Panc1 (cell line): ENCODE data around the gene PRSS16. TPM values are rescaled to one million over a fixed set of nuclear protein-coding genes. Genes with fewer than 3 reads are reported as not detected.
A peak's percentile ranks its signal among the peaks of the same experiment; 100 is the strongest.

Experiments
- ATAC-seq: fragments of 200-7000 bp; cut with Tn5 transposase; 2 replicates; pipeline ENCODE4 v1.9.1; 2020; ENCODE audit warnings: mild to moderate bottlenecking, moderate library complexity
- BruUV-seq: library from RNA; stranded (reverse); fragments of 400-500 nt; replicated peaks from 2 replicates; lab custom pipeline; 2021; lab: Mats Ljungman, UMichigan
- CTCF ChIA-PET: fragments of 300-600 bp; sonication (Branson Sonifier 250); formaldehyde crosslinking; loops from one replicate; lab custom pipeline; 2022; ENCODE audit warnings: antibody characterized with exemption; lab: Charles Lee
- POLR2A ChIA-PET: fragments of 300-600 bp; sonication (Branson Sonifier 250); formaldehyde crosslinking; loops from one replicate; lab custom pipeline; 2022; ENCODE audit warnings: antibody characterized with exemption; lab: Charles Lee
- DNase-seq: peaks from one replicate; pipeline ENCODE4 v3.0.0-alpha.2; 2010; ENCODE audit warnings: low read depth, low spot score
- H3K27ac ChIP-seq: 2 replicates; pipeline ENCODE4 v1.5.1; 2011; ENCODE audit warnings: mild to moderate bottlenecking, low read length, inconsistent platforms
- H3K27me3 ChIP-seq: fragments of 200-500 bp; sonication (Bioruptor generic); 2 replicates; pipeline ENCODE4 v1.6.0; 2014; ENCODE audit warnings: low read length, inconsistent platforms; ENCODE audit not compliant: control insufficient read depth, insufficient read depth
- H3K36me3 ChIP-seq: fragments of 200-500 bp; sonication (Bioruptor generic); 2 replicates; pipeline ENCODE4 v1.5.1; 2014; ENCODE audit warnings: inconsistent platforms, mild to moderate bottlenecking, low read length, moderate library complexity; ENCODE audit not compliant: control insufficient read depth, insufficient read depth
- H3K4me1 ChIP-seq: 2 replicates; pipeline ENCODE4 v1.5.1; 2011; ENCODE audit warnings: inconsistent platforms, mild to moderate bottlenecking, low read length, moderate library complexity; ENCODE audit not compliant: control insufficient read depth, insufficient read depth
- H3K4me3 ChIP-seq, 2 experiments: 2 replicates each; pipeline ENCODE4 v1.5.1; 2011 to 2012; ENCODE audit warnings: low read depth in 2 of 2, low read length in 2 of 2, mild to moderate bottlenecking in 2 of 2, inconsistent platforms in 1 of 2, moderate library complexity in 1 of 2
- H3K9me3 ChIP-seq: fragments of 200-500 bp; sonication (Bioruptor generic); 2 replicates; pipeline ENCODE4 v1.5.1; 2014; ENCODE audit warnings: low read depth, mild to moderate bottlenecking, inconsistent platforms, low read length, moderate library complexity; ENCODE audit not compliant: control insufficient read depth, insufficient read depth
- CTCF ChIP-seq: fragments of 450-650 bp; IDR thresholded peaks from 2 replicates; pipeline ENCODE4 v1.5.1; 2017; ENCODE audit warnings: mild to moderate bottlenecking
- POLR2AphosphoS5 ChIP-seq: IDR thresholded peaks from 2 replicates; pipeline ENCODE4 v1.6.1; 2012; ENCODE audit warnings: mild to moderate bottlenecking, low read depth, low read length, moderate library complexity
- REST ChIP-seq, 2 experiments: IDR thresholded peaks; 2 replicates each; pipeline ENCODE4 v1.6.1; 2011 to 2012; ENCODE audit warnings: low read depth in 2 of 2, control low read depth in 1 of 2, low read length in 1 of 2, mild to moderate bottlenecking in 1 of 2, moderate library complexity in 1 of 2; ENCODE audit not compliant: insufficient read depth in 1 of 2
- SIN3A ChIP-seq: IDR thresholded peaks from 2 replicates; pipeline ENCODE4 v1.6.1; 2012; ENCODE audit warnings: low read depth, mild to moderate bottlenecking, low read length, moderate library complexity, borderline replicate concordance; ENCODE audit not compliant: insufficient read depth
- TCF7L2 ChIP-seq: IDR thresholded peaks from 2 replicates; pipeline ENCODE4 v1.6.1; 2011; ENCODE audit warnings: mild to moderate bottlenecking, low read depth, low read length, inconsistent platforms
- in situ Hi-C: cut with HindIII; loops from 2 replicates; pipeline ENCODE4 v1.10.0; 2016; ENCODE audit warnings: low sequenced_read_pairs, low pct_unique_long_range_greater_than_20kb
- intact Hi-C: fragments of 100-400 bp; cut with micrococcal nuclease; formaldehyde crosslinking; loops from one replicate; pipeline ENCODE4 v1.10.0; 2022; ENCODE audit not compliant: unreplicated experiment
- total RNA-seq: library from RNA; stranded (reverse); gene quantifications from one replicate; pipeline ENCODE4 v1.2.1, GENCODE V29; 2021; ENCODE audit not compliant: unreplicated experiment

Gene PRSS16
- total RNA-seq, 1 experiment from 2014 or later: 4.7 TPM

GRCh38 chr6:27297484-27297856, 50.0 kb downstream of the PRSS16 start:
- no peaks in the 10 kb centered on the region for H3K36me3 ChIP-seq
- ChIA-PET POLR2A (no interaction called here), CTCF (interaction anchor here (1.0 kb wide), 1 partner anchor 109 kb away, joined by 3 read pairs; no protein-coding TSS in a partner anchor)
- no TSS peak for BruUV-seq
- H3K9me3 ChIP-seq: no peaks in the 10 kb centered on the region
- ATAC-seq (peak; percentile 2; the same call in 1 of the 2 replicates), DNase-seq (no peak)
- H3K4me1 ChIP-seq: peaks cover 22% of the 10 kb centered on the region
- TF ChIP-seq SIN3A: no peak
- TF ChIP-seq POLR2AphosphoS5: no peak
- no peak for TF ChIP-seq REST (IDR thresholded peaks at IDR 0.05; ENCODE audit: insufficient read depth in 1 of 2, low read depth in 2 of 2, low read length in 1 of 2)
- TF ChIP-seq TCF7L2: no peak
- TF ChIP-seq CTCF: no peak
- intact Hi-C loops (loop anchor here (5.0 kb wide), 1 partner anchor 135 kb away; no protein-coding TSS in a partner anchor), in situ Hi-C loops (no loop called here)
- peak overlapping the region; percentile 83 to 97 for H3K4me3 ChIP-seq
- no peak overlapping the region; the same call in 1 of the 2 replicates for H3K27ac ChIP-seq
- H3K27me3 ChIP-seq: no peaks in the 10 kb centered on the region

- intact Hi-C loops: loop anchor here (5.0 kb wide), 1 partner anchor 136 kb away; no protein-coding TSS in a partner anchor
- peaks cover 20% of the 10 kb centered on the region for H3K4me1 ChIP-seq
- ATAC-seq: peak; percentile 74
- no peaks in the 10 kb centered on the region for H3K9me3 ChIP-seq
- ChIA-PET CTCF (interaction anchor here (1.0 kb wide), 1 partner anchor 110 kb away, joined by 3 read pairs; no protein-coding TSS in a partner anchor), POLR2A (interaction anchor here (0.5 kb wide), 1 partner anchor 99 kb away, joined by 8 read pairs; no protein-coding TSS in a partner anchor)
- in situ Hi-C loops: no loop called here
- no peaks in the 10 kb centered on the region for H3K36me3 ChIP-seq
- no peaks in the 10 kb centered on the region for H3K27me3 ChIP-seq
- H3K4me3 ChIP-seq: peak overlapping the region; percentile 83 to 97
- BruUV-seq: no TSS peak
- H3K27ac ChIP-seq: no peak overlapping the region; the same call in 1 of the 2 replicates
- peak; percentile 92 for DNase-seq
- 0 out of 2 replicates have a peak, but pooled peaks have one; percentile 54 for TF ChIP-seq SIN3A
- TF ChIP-seq CTCF: no peak
- TF ChIP-seq TCF7L2: peak; percentile 58; the same call in 1 of the 2 replicates
- TF ChIP-seq REST (IDR thresholded peaks at IDR 0.05; ENCODE audit: insufficient read depth in 1 of 2, low read depth in 2 of 2, low read length in 1 of 2): no peak
- peak; percentile 33; the same call in 1 of the 2 replicates for TF ChIP-seq POLR2AphosphoS5
These were observed 50.6 kb downstream of the PRSS16 start for GRCh38 chr6:27297857-27298730.
